Fibroblast of pulmonary artery (primary cell): ENCODE data around the gene TPSB2.
"Not testable (repeated sequence)": the region's sequence is repeated elsewhere in the genome, so short reads cannot be mapped to it uniquely, and the experiment has no call there.

Experiments used
- DNase-seq: peaks from one replicate; pipeline ENCODE4 v3.0.0-alpha.2; 2010; ENCODE audit warnings: low read depth
- H3K4me3 ChIP-seq: replicated peaks from 2 replicates; pipeline ENCODE4 v1.5.1; 2011; ENCODE audit warnings: low read depth, mild to moderate bottlenecking, control low read depth, low read length, moderate library complexity
- TF ChIP-seq, protein P1 (sequence below): IDR thresholded peaks from 2 replicates; pipeline ENCODE4 v1.5.1; 2011; ENCODE audit warnings: mild to moderate bottlenecking, control low read depth, low read length, inconsistent platforms; ENCODE audit errors: missing control alignments

Gene TPSB2

DNA sequence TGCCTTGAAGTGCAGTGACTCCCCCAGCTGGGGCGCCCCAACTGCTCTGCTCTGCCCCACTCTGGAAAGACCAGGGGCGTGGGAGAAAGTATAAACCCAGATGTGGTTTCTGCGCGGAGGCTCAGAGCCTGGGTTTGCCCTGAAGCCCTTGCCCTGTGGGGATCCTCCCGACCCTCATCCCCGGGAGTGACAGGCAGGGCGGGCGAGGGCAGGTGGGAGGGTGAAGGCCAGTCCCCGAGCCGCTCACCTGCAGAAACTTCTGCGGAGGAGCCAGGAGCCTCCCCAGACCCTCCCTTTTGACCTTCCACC is 29.7 kb upstream of the TPSB2 start:
- no peak for DNase-seq
- TF ChIP-seq, protein P1, sequence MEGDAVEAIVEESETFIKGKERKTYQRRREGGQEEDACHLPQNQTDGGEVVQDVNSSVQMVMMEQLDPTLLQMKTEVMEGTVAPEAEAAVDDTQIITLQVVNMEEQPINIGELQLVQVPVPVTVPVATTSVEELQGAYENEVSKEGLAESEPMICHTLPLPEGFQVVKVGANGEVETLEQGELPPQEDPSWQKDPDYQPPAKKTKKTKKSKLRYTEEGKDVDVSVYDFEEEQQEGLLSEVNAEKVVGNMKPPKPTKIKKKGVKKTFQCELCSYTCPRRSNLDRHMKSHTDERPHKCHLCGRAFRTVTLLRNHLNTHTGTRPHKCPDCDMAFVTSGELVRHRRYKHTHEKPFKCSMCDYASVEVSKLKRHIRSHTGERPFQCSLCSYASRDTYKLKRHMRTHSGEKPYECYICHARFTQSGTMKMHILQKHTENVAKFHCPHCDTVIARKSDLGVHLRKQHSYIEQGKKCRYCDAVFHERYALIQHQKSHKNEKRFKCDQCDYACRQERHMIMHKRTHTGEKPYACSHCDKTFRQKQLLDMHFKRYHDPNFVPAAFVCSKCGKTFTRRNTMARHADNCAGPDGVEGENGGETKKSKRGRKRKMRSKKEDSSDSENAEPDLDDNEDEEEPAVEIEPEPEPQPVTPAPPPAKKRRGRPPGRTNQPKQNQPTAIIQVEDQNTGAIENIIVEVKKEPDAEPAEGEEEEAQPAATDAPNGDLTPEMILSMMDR, result no peak
- no peak overlapping the region for H3K4me3 ChIP-seq

DNA sequence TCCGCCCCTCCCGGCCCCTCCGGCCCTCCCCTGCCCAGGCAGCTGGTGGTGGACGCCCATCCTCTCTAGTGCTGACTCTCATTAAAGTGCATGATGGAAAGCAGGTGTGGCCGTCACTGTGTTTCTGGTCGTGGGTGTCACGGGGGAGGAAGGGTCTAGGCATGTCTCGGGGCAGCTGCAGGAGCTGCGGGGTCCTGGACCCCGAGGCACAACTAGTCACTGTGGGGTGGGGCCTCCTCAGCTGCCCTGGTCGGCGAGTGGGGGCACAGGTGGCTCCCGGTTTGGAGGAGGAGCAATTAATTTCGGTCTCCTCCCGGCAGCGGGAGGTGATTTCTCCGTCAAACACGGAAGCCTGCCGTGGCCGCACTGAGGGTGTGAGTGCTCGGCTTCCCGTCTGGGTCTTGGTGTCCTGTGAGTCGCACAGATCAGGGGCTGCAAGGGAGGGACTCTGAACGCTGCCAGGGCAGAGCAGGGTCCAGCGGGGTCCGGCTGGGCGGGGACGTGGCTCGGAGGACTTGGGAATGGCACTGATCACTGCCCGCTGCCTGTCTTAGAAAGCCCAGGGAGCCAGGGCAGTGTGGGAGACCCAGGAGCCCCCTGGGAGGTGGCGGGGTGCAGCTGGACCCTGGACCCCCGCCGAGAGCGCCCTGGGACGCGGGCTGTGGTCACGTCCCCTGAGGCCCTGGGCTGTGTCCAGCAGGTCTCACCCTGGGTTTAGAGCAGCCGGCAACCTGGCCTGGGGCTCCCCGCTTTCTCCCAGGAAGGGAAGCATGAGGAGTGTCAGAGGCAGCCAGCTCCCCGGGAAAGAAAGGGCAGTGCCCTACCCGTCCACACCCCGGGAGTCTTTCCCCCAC is 29.1 kb upstream of the TPSB2 start:
- TF ChIP-seq, protein P1, result no peak
- no peak for DNase-seq
- no peak overlapping the region for H3K4me3 ChIP-seq

DNA sequence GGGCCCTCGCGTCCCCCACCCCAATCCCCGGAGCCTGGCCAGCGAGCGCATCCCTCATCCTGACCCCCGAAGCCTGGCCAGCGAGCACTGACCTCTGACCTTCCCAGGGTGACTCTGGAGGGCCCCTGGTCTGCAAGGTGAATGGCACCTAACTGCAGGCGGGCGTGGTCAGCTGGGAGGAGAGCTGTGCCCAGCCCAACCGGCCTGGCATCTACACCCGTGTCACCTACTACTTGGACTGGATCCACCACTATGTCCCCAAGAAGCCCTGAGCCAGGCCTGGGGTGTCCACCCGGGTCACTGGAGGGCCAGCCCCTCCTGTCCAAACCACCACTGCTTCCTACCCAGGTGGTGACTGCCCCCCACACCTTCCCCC is 28.2 kb upstream of the TPSB2 start:
- TF ChIP-seq, protein P1, result no peak
- no peak overlapping the region for H3K4me3 ChIP-seq
- no peak for DNase-seq

DNA sequence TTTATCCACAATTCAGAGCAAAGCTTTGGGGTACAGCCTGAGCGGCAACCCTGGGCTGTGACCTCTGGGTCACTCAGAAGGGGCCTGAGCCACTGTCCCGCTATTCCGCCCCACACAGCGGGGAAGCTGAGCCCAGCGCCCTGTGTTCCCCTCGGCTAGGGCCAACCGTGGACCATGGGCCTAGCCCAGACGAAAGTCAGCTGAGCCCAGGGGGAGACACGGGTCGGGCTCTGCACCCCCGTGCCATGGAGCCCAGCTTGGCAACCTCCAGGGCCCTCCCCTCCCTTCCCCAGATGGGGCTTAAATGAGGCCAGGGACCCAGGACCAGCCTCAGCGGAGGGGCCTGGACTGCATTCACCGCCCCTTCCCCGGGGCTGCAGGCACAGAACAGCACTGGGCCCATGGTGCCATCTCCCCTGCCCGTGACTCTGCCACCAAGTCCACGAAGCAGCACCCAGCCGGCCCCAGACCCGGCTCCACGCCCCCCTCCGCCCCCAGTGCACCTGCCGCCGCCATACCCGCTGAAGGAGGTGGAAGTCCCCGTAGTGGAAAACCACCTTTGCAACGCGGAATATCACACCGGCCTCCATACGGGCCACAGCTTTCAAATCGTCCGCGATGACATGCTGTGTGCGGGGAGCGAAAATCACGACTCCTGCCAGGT is 27.7 kb upstream of the TPSB2 start:
- H3K4me3 ChIP-seq, result no peak overlapping the region
- no peak for DNase-seq
- TF ChIP-seq, protein P1, result no peak

DNA sequence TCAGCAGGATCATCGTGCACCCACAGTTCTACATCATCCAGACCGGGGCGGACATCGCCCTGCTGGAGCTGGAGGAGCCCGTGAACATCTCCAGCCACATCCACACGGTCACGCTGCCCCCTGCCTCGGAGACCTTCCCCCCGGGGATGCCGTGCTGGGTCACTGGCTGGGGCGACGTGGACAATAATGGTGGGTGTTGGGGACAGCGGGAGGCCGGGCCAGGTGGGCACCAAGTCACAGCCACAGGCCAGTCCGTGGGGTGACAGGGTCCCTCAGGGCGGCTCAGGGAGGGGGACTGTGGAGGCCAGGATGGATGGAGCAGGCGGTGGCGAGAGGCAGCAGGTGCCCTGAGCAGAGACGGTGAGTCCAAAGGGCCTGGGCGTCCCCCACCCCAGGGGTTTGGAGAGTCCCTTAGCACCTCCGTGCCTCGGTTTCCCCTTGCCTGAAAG is 26.9 kb upstream of the TPSB2 start:
- no peak for DNase-seq
- TF ChIP-seq, protein P1, result no peak
- no peak overlapping the region for H3K4me3 ChIP-seq

DNA sequence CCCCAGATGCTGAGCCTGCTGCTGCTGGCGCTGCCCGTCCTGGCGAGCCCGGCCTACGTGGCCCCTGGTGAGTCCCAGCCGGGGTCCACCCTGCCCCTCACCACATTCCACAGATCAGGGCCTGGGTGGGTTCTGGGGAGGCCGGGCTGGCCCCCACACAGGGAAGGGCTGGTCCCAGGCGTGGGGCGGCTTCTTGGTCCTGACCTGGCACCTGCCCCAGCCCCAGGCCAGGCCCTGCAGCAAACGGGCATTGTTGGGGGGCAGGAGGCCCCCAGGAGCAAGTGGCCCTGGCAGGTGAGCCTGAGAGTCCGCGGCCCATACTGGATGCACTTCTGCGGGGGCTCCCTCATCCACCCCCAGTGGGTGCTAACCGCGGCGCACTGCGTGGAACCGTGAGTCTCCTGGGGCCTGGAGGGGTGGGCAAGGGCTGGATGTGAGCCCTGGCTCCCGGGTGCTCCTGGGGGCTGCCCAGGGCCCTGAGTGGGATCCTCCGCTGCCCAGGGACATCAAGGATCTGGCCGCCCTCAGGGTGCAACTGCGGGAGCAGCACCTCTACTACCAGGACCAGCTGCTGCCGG is 26.4 kb upstream of the TPSB2 start:
- not testable (repeated sequence) for DNase-seq, H3K4me3 ChIP-seq

DNA sequence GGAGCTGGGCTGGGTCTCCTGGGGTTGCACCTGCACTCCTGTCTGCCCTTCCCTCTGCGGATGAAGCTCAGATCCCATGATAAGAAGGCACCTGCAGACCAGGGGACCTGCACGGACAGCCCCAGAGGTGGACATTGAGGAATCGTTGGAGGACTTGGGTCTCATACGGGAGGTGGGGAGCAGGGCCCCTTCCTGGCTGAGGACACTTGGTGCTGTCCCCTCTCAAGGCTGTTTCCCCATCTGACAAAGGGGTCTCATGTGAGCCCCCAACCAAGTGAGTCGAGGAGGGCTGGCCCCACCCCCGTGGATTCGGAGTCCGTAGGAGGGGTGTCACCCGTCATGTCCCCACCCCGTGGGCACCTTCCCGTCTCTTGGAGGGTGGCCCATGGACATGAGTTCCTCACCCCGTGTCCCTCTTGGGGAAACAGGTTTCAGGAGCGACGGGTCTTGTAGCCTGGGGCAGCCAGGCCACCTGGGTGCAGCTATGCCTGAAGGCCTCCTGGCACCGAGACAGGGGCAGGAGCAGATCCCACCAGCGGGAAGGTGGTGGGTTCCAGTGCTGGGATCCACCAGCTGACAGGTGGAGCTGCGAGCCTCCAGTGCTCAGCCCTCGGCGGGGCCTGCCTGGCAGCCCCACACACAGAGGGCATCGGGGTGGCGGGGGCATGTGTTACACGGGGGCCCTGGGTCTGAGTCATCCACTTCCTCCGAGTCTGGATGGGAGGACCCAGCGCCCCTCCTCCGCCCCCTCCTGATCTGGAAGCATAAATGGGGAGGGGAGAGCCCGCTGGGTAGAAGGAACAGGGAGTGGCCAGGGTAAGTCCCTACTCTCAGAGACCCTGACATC is 25.5 kb upstream of the TPSB2 start, which contains the start of gene TPSD1:
TPSD1 (plus strand) TSS at position 794 of the 847 bp plus-strand sequence. CDS start 212 bp downstream, outside the sequence.
- H3K4me3 ChIP-seq, DNase-seq: not testable (repeated sequence)

DNA sequence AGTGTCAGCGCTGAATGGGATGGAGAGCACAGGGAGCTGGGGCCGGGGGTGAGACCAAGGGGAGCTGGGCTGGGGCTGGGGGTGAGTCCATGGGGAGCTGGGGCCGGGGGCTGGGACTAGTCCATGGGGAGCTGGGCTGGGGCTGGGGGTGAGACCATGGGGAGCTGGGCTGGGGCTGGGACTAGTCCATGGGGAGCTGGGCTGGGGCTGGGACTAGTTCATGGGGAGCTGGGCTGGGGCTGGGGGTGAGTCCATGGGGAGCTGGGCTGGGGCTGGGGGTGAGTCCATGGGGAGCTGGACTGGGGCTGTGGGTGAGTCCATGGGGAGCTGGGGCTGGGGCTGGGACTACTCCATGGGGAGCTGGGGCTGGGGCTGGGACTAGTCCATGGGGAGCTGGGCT is 24.8 kb upstream of the TPSB2 start:
- H3K4me3 ChIP-seq, DNase-seq: not testable (repeated sequence)

DNA sequence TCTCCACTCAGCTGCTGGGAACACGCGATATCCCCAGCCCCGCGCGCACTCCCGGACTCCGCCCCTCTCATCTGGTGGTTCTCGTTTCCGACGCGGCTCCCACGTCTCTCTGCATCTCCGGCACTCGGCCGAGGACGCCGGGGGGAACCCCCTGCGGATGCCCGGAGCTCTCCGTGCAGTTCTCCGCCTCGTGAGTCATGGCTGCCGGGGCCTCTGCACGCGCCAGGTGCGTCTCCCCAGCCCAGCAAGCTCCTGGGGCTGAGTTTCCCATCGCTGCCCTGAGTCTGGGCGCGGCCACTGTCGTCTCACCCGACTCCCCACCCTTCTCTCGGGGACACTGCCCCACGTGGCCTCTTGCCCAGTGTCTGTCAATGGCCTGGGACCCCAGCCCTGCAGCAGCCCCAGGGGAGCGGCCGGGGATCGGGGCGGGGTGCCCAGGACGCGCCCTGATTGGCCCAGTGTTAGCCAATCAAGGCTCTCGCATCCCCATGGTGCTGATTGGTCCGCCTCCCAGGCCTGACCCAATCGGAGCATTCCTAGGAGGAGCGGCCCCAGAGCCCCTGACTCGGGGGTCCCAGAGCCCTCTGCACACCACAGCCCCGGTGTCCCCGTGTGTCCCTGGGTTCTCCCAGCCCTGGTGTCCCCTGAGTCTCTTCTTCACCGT is 23.8 kb upstream of the TPSB2 start:
- DNase-seq, H3K4me3 ChIP-seq: not testable (repeated sequence)

DNA sequence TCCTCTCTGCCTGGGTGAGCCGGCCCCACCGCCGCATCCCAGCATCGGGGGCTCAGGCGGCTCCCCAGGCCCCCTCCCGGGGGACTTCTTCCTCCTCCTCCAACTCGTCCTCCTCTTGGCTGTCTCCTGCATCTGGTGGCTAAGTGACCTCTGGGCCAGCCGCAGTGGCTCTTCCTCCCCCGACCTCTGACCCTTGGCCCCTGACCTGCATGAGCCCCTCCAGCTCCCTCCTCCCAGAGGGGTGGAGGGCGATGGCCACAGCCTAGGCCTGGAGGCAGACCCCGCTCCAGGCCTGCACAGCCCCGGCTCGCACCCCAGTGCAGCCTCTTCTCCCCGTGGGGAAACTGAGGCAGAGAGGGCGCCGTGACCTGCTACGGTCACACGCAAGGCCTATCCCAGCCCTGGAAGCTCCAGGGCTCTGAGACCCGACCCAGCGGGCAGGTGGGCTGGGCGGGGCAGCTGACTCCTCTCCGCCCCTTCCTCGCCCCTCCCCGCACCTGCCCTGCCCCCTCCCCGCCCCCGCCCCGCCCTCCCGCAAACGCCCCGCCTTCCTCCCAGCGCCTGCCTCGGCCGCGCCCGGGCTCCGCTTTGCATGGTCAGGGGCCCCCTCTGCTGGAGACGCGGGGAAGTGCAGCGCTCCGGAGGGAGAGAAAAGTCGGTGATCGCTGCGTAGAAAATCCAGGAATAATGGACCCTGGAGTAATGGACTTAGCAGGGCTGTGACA is 19.2 kb upstream of the TPSB2 start:
- not testable (repeated sequence) for H3K4me3 ChIP-seq, DNase-seq
